Ascending aorta (tissue), 2 donors: Measurements from ENCODE around the gene RPL18. TPM values are rescaled to one million over a fixed set of nuclear protein-coding genes. Genes with fewer than 3 reads are reported as not detected.

Source experiments
- DNase-seq, 2 donors: peaks; one replicate each; pipeline ENCODE4 v3.0.0-alpha.2; 2019; ENCODE audit warnings: low spot score in 2 of 2
- H3K27ac ChIP-seq, 2 donors: fragments of 200-600 bp; sonication (generic); one replicate each; pipeline ENCODE4 v1.5.1; 2016 to 2017; ENCODE audit warnings: mild to moderate bottlenecking in 1 of 2
- H3K27me3 ChIP-seq: fragments of 200-600 bp; sonication (generic); one replicate; pipeline ENCODE4 v1.5.1; 2017
- H3K36me3 ChIP-seq, 2 donors: fragments of 200-600 bp; sonication (generic); one replicate each; pipeline ENCODE4 v1.5.1; 2016
- H3K4me1 ChIP-seq, 2 donors: fragments of 200-600 bp; sonication (generic); one replicate each; pipeline ENCODE4 v1.5.1; 2016 to 2017; ENCODE audit warnings: mild to moderate bottlenecking in 1 of 2
- H3K4me3 ChIP-seq, 2 donors: fragments of 200-600 bp; sonication (generic); one replicate each; pipeline ENCODE4 v1.5.1; 2016 to 2017; ENCODE audit warnings: mild to moderate bottlenecking in 1 of 2
- H3K9me3 ChIP-seq, 2 donors: fragments of 200-600 bp; sonication (generic); one replicate each; pipeline ENCODE4 v1.5.1; 2016
- CTCF ChIP-seq, 3 experiments: fragments of 200-600 bp in 2 of 3; fragments of 450-650 bp in 1 of 3; sonication (generic) in 2 of 3; IDR thresholded peaks; one replicate each; pipeline ENCODE4 v1.5.1; 2016 to 2019; ENCODE audit warnings: antibody characterized with exemption in 3 of 3, mild to moderate bottlenecking in 1 of 3, moderate library complexity in 1 of 3
- intact Hi-C: fragments of 100-400 bp; cut with DNase I; formaldehyde crosslinking; loops from one replicate; pipeline ENCODE4 v1.15.1; 2023
- total RNA-seq: library from RNA; depleted of rRNA; stranded (reverse); fragments of >200 nt; gene quantifications from one replicate; pipeline ENCODE4 v1.1.0, GENCODE V29; 2016

The RPL18 gene
- total RNA-seq, 1 donor from 2014 or later, result 2,223 TPM

GRCh38 chr19:48598996-48599700 lies 19.8 kb downstream of the RPL18 start:
- Histone ChIP-seq H3K36me3 (no peaks in the 10 kb centered on the region), H3K27ac (no peak overlapping the region)
- no peak for TF ChIP-seq CTCF (IDR thresholded peaks at IDR 0.05)

GRCh38 chr19:48596679-48597465 lies 22.1 kb downstream of the RPL18 start:
- no peaks in the 10 kb centered on the region for H3K36me3 ChIP-seq
- H3K9me3 ChIP-seq, result no peaks in the 10 kb centered on the region
- H3K4me3 ChIP-seq, result no peak overlapping the region
- H3K27me3 ChIP-seq, result no peaks in the 10 kb centered on the region
- H3K27ac ChIP-seq, result no peak overlapping the region
- DNase-seq, result no peak
- intact Hi-C loops, result no loop called here
- no peaks in the 10 kb centered on the region for H3K4me1 ChIP-seq
- TF ChIP-seq CTCF (IDR thresholded peaks at IDR 0.05), result no peak

More at GRCh38 chr19:48598996-48599700, 19.8 kb downstream of the RPL18 start:
- intact Hi-C loops, result no loop called here
- Histone ChIP-seq H3K4me3 (no peak overlapping the region), H3K27me3 (no peaks in the 10 kb centered on the region), H3K4me1 (no peaks in the 10 kb centered on the region), H3K9me3 (no peaks in the 10 kb centered on the region)
- DNase-seq, result no peak

GRCh38 chr19:48596237-48596636 lies 22.7 kb downstream of the RPL18 start:
- no peak for DNase-seq
- TF ChIP-seq CTCF (IDR thresholded peaks at IDR 0.05), result no peak
- Histone ChIP-seq H3K9me3 (no peaks in the 10 kb centered on the region), H3K27ac (no peak overlapping the region), H3K27me3 (no peaks in the 10 kb centered on the region), H3K4me3 (no peak overlapping the region), H3K36me3 (no peaks in the 10 kb centered on the region), H3K4me1 (no peaks in the 10 kb centered on the region)
- intact Hi-C loops, result no loop called here

GRCh38 chr19:48595833-48596232 lies 23.1 kb downstream of the RPL18 start:
- Histone ChIP-seq H3K4me3 (no peak overlapping the region), H3K4me1 (no peaks in the 10 kb centered on the region), H3K36me3 (no peaks in the 10 kb centered on the region), H3K27ac (no peak overlapping the region), H3K27me3 (no peaks in the 10 kb centered on the region), H3K9me3 (no peaks in the 10 kb centered on the region)
- TF ChIP-seq CTCF (IDR thresholded peaks at IDR 0.05), result no peak
- DNase-seq, result no peak
- intact Hi-C loops, result no loop called here

- H3K4me1 ChIP-seq, result no peaks in the 10 kb centered on the region
- no peaks in the 10 kb centered on the region for H3K36me3 ChIP-seq
- intact Hi-C loops, result no loop called here
- no peak for TF ChIP-seq CTCF (IDR thresholded peaks at IDR 0.05)
- DNase-seq, result no peak
- H3K9me3 ChIP-seq, result no peaks in the 10 kb centered on the region
- no peak overlapping the region for H3K27ac ChIP-seq
- no peaks in the 10 kb centered on the region for H3K27me3 ChIP-seq
- no peak overlapping the region for H3K4me3 ChIP-seq
Measured at GRCh38 chr19:48595171-48595570, 23.8 kb downstream of the RPL18 start.
